ENCODE results near the gene TMEM260.

DNA sequence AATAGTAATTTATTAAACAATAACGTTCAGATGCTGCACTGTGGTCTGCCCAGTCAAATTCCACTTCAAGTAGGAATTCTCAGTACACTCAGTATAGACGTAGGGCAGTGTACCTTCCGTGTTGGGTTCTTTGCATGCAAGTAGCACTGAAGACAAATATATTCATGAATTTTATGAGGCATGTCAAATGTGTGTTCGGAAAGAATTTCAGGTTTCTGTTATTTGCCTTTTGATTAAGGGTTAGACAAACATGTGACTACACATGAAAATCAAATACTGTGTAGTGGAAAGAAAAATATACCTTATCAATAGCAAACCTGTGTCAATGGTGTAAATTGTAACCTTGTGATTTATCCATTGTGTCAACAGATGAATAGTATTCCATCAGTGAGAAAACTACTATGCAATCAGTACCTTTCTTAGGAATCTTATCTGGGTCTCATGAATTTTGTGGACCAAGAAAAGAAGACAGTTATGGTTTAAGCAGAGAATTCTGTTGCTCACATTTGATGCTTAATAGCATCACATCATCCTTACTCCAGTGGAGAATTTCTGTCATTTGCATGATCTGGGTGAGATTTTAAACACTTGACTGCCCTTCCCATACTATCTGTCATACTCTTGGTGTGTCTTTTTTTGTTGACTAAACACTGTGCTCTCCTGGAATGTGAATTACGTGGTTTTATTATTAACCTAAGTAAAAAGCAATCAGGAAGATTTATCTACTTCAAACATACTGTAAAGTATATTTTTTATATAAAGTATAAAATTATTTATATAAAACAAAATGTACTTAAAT, 13.3 kb downstream of the TMEM260 start:
- TF ChIP-seq CTCF (IDR thresholded peaks at IDR 0.05) = no peak
- TF ChIP-seq POLR2A (IDR thresholded peaks at IDR 0.05) = no peak

Measured in esophagus squamous epithelium (tissue), 4 donors.